Activated CD4-positive, alpha-beta T cell treated with anti-CD3 and anti-CD28 coated beads for 48 hours (primary cell): ENCODE data around the gene DHRSX.
"Not testable (repeated sequence)": the region's sequence is repeated elsewhere in the genome, so short reads cannot be mapped to it uniquely, and the experiment has no call there.

Experiments
- DNase-seq: peaks from one replicate; pipeline ENCODE4 v3.0.0-alpha.2; 2020

The DHRSX gene

GRCh38 chrX:2342874-2343273 lies 157.9 kb downstream of the DHRSX start:
- DNase-seq = no peak

DNA sequence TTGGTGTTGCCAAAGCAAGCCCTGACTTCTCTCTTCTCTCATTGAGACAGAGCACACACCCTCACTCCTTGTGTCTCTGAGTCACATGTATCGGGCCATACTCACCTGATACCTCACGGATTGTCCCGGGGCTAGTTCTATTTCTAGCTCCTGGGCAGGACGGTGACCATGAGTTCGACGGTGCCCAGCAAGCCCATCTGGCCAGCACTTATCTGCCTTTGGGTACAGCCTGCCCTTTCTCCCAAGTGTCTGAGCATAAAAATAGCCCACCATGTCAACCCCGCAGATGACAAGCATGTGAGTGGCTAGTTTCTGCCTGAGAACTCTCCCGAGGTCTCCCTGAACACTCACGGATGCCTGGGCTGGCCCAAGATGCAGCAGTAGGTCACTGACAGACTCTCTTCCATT lies 158.5 kb downstream of the DHRSX start:
- DNase-seq = no peak

GRCh38 chrX:2340991-2341390 lies 159.8 kb downstream of the DHRSX start:
- DNase-seq = no peak

GRCh38 chrX:2336181-2336580 lies 164.6 kb downstream of the DHRSX start:
- DNase-seq = no peak

DNA sequence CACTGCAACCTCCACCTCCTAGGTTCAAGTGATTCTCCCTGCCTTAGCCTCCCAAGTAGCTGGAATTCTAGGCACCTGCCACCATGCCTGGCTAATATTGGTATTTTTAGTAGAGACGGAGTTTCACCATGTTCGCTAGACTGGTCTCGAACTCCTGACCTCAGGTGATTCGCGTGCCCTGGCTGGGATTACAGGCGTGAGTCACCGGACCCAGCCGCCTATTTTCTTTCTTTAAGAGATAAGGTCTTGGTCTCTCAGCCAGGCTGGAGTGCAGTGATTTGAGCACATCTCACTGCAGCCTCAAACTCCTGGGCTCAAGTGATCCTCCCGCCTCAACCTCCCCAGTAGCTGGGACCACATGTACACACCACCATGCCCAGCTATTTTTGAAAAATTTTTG lies 166.5 kb downstream of the DHRSX start:
- no peak for DNase-seq

GRCh38 chrX:2332252-2332651 lies 168.5 kb downstream of the DHRSX start:
- DNase-seq = no peak

DNA sequence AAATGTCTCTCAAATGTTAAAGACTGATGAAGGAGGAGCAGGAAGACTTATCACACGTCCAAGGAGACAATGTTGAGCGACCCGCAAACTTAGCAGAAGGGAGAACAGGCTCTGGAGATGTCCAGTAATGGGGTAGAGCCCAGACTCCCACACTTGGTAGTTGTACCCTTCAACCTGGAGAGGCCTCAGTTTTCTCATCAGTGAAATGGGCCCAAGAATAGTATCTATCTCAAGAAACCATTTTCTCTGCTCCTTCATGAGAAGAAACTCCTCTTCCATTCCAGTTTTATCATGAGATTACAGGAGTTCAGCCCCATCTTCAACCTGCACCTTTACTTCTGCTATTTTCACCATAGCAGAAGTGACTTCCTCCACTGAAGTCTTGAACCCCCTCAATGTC lies 169.9 kb downstream of the DHRSX start:
- no peak for DNase-seq

GRCh38 chrX:2330487-2330886 lies 170.3 kb downstream of the DHRSX start:
- no peak for DNase-seq

DNA sequence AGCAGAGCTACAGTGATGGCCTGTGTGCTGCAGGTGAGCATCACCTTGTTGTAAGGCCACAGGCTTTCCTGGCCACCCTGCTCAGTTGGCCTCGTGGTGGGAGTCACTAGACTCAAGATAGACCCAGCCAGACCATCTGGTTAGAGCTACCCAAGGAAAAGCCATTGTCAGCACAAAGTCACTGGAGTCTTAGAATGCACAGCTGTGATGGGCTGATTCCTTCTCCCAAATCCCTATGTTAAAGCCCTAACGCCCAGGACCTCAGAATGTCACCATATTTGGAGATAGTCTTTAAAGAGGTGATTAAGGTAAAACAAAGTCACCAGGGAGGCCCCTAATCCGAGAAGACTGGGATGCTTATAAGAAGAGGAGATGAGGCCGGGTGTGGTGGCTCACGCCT lies 173.4 kb downstream of the DHRSX start:
- DNase-seq = no peak

DNA sequence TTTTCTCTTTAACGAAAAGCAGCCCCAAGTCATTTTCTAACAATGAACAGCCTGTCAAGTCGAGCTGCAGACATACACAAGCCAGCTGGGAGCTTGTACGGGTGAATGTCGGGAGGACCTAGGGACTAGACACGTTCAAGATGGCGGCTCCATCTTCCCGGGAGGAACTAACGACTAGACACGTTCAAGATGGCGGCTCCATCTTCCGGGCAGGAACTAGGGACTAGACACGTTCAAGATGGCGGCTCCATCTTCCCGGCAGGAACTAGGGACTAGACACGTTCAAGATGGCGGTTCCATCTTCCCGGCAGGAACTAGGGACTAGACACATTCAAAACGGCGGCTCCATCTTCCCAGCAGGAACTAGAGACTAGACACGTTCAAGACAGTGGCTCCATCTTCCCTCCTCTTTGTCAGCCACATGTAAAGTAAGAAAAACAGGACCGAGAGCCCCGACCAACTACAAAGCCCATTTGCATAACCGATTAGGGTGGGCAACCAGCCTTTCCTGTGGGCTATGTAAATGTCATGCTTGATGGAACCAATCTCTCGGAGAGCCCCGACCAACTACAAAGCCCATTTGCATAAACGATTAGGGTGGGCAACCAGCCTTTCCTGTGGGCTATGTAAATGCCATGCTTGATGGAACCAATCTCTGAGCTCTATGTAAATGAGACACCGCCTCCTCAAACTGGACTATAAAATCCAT lies 175.5 kb downstream of the DHRSX start:
- peak; percentile 14 for DNase-seq

- no peak for DNase-seq
Measured at GRCh38 chrX:2324151-2324550, 176.6 kb downstream of the DHRSX start.

DNA sequence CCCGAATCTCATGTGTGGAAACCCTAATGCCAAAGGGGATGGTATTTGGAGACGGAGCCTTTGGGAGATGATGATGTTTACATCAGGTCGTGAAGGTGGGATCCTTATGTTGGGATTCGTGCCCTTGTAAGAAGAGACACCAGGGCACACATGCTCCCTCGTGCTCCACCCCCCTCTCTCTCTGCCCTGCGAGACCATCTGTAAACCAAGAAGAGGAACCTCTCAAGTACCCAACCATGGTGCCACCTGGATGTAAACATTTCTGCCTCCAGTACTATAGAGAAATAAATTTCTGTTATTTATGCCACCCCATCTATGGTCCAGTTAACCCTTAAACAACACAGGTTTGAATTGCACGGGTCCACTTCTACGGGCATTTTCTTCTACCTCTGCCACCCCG lies 179.4 kb downstream of the DHRSX start:
- DNase-seq = no peak

DNA sequence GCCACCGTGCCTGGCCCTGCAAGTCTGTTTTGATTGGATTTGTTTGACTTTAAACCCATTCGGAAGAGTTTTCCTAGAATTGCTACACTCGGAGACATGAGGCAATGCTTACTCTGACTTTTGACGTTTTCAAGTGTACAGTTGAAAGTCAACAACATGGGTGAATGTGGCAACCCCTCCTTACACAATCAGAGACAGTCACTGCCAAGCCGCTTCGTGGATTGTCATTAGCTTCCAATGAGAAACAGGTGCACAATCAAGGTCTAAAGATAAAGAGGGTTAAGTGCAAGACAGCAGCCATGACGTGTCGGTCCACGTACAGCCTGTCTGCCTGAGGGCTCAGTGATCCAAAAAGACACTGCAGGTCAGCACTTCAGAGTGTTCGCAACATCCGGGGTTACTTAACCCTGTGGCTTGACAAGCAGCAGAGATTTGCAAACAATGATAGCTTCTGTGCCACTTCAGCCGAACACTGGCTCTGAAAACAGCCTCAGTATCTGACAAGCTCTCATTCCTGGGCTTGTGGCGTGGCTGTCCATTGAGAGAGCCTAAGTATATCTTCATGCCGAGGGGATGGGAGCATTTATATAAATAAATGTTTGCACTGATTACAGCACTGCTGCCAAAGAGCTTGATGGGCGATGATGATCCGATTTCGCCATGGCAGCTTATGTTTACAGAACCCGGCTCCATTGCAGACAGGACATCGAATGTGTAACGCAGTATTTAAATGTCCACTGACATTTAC lies 180.0 kb downstream of the DHRSX start:
- no peak for DNase-seq

GRCh38 chrX:2320089-2320488 lies 180.7 kb downstream of the DHRSX start:
- DNase-seq = no peak

- no peak for DNase-seq
Measured at GRCh38 chrX:2318371-2318770, 182.4 kb downstream of the DHRSX start.

GRCh38 chrX:2317527-2318055 lies 183.2 kb downstream of the DHRSX start:
- no peak for DNase-seq

DNA sequence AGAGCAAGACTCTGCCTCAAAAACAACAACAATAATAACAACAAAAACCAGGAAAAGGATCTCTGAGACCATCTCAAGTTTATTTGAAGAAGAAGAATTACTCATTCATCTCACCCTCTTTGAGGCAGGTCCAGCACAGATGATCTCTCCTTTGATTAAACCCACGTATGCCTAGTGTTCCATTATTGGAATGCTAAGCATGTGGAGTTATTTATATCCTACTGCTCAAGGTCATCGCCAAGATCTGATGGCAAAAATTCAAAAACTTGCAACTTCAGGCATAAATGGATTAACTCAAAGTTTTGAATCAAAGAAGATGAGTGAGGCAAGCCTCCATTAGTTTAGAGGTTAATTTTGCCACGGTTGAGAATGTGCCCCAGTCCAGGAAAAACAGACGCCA lies 184.2 kb downstream of the DHRSX start:
- DNase-seq = no peak

GRCh38 chrX:2315434-2315833 lies 185.3 kb downstream of the DHRSX start:
- no peak for DNase-seq

DNA sequence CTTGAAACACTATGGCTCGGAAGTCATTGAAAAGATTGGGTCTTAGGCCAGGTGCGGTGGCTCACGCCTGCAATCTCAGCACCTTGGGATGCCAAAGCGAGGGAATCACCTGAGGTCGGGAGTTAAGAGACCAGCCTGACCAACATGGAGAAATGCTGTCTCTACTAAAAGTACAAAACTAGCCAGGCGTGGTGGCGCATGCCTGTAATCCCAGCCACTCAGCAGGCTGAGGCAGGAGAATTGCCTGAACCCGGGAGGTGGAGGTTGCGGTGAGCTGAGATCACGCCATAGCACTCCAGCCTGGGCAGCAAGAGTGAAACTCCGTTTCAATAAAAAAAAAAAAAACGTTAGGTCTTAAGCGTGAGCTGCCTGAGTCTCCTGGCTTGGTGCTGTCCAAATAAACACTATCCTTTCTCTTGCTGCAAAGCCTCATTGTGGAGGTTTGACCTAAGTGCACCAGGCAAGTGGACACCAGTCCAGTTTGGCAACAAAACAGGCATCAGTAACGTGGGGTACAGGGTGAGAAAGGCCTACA lies 185.9 kb downstream of the DHRSX start:
- DNase-seq = no peak

DNA sequence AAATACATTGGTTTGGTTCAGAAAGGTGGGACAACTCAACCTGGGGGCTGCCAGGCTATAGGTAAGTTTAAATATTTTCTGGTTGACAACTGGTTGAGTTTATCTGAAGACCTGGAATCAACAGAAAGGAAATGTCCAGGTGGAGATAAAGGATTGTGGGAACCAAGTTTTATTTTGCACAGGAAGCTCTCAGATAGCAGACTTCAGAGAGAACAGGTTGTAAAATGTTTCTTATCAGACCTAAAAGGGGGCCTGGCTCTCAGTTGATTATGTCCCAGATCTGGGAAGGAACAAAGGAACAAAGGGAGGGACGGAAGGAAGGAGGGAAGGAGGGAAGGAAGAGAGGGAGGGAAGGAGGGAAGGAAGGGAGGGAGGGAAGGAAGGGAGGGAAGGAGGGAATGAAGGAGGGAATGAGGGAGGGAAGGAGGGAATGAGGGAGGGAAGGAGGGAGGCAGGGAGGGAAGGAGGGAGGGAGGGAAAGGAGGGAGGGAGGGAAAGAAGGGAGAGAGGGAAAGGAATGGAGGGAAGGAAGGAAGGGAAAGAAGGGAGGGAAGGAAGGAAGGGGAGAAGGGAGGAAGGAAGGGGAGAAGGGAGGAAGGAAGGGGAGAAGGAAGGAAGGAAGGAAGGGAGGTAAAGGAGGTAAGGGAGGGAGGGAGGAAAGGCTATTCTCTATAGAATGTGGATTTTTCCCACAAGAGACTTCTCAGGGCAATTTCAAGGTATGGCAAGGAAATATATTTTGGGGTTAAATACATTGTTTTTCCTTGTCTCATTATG lies 186.7 kb downstream of the DHRSX start:
- no peak for DNase-seq

GRCh38 chrX:2312061-2312591 lies 188.7 kb downstream of the DHRSX start:
- not testable (repeated sequence) for DNase-seq

- DNase-seq = no peak
Measured at GRCh38 chrX:2311501-2311900, 189.3 kb downstream of the DHRSX start.

DNA sequence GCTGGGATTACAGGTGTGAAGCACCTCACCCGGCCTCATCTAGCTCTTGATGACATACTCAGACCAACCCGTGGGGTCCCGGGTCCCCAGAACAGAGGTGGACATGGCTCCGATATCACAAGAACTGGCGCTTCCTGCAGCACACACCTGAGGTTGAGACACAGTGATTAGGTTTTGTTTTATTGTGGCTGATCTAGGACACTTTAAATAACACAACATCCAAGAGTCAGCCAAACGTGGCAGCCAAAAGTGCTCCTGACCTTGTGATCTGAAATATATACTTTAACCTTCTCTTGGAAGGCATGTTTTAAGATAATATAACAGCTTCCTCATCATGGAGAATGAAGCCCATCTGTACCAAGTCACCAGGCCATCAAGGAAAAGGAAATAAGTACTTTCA lies 198.9 kb downstream of the DHRSX start:
- DNase-seq = no peak
